Measurements from ENCODE around the gene LNP1. TPM values are rescaled to one million over a fixed set of nuclear protein-coding genes. Genes with fewer than 3 reads are reported as not detected.

LNP1 gene
- total RNA-seq, 3 donors from 2014 or later (not counting 1 experiment from before 2014, with no cell fraction given): 0.39 to 0.85 (median 0.73) TPM

GRCh38 chr3:100354850-100355249 lies 46.5 kb upstream of the LNP1 start:
- WGBS (ENCODE audit: insufficient coverage): 93% methylated on average over 2 of the region's 3 CpGs
- H3K36me3 Mint-ChIP-seq: peaks cover 12% of the 10 kb centered on the region
- H3K27ac Mint-ChIP-seq: no peak overlapping the region

GRCh38 chr3:100358413-100358812 lies 42.9 kb upstream of the LNP1 start:
- Histone ChIP-seq H3K4me3 (ENCODE audit: low read length) (no peak overlapping the region), H3K27me3 (ENCODE audit: control insufficient read depth, insufficient read depth, low read length) (no peaks in the 10 kb centered on the region), H3K9me3 (ENCODE audit: control insufficient read depth, insufficient read depth, low read length) (peaks cover 3% of the 10 kb centered on the region), H3K4me1 (ENCODE audit: control insufficient read depth, insufficient read depth, low read length) (no peaks in the 10 kb centered on the region), H3K36me3 (ENCODE audit: control insufficient read depth, insufficient read depth, low read length) (peaks cover 29% of the 10 kb centered on the region), H3K27ac (ENCODE audit: low read length) (no peak overlapping the region)
- ATAC-seq (no peak), DNase-seq (no peak)
- intact Hi-C loops (cut with micrococcal nuclease): no loop called here
- peaks cover 14% of the 10 kb centered on the region for H3K36me3 Mint-ChIP-seq
- H3K4me1 Mint-ChIP-seq: no peaks in the 10 kb centered on the region
- H3K27ac Mint-ChIP-seq: peak overlapping the region in 1 of 2 donors; percentile 31
- H3K4me3 Mint-ChIP-seq: no peak overlapping the region
- 94% methylated on average over 2 of the region's 2 CpGs for WGBS (ENCODE audit: insufficient coverage)
- peaks cover 2 to 3% of the 10 kb centered on the region in 2 donors for H3K9me3 Mint-ChIP-seq
- no peak for TF ChIP-seq CTCF (IDR thresholded peaks at IDR 0.05)
- no peaks in the 10 kb centered on the region for H3K27me3 Mint-ChIP-seq (ENCODE audit: low read depth in 2 of 2)

More at GRCh38 chr3:100354850-100355249, 46.5 kb upstream of the LNP1 start:
- H3K9me3 ChIP-seq (ENCODE audit: control insufficient read depth, insufficient read depth, low read length): no peaks in the 10 kb centered on the region
- H3K4me3 ChIP-seq (ENCODE audit: low read length): no peak overlapping the region
- Mint-ChIP-seq H3K4me3 (no peak overlapping the region), H3K9me3 (no peaks in the 10 kb centered on the region), H3K4me1 (no peaks in the 10 kb centered on the region), H3K27me3 (ENCODE audit: low read depth in 2 of 2) (no peaks in the 10 kb centered on the region)
- DNase-seq: no peak
- TF ChIP-seq CTCF (IDR thresholded peaks at IDR 0.05): no peak
- H3K4me1 ChIP-seq (ENCODE audit: control insufficient read depth, insufficient read depth, low read length): no peaks in the 10 kb centered on the region
- no peak overlapping the region for H3K27ac ChIP-seq (ENCODE audit: low read length)
- H3K36me3 ChIP-seq (ENCODE audit: control insufficient read depth, insufficient read depth, low read length): peaks cover 29% of the 10 kb centered on the region
- H3K27me3 ChIP-seq (ENCODE audit: control insufficient read depth, insufficient read depth, low read length): no peaks in the 10 kb centered on the region
- intact Hi-C loops (cut with micrococcal nuclease): no loop called here
- ATAC-seq: no peak

- TF ChIP-seq CTCF (IDR thresholded peaks at IDR 0.05): no peak
- Mint-ChIP-seq H3K27ac (no peak overlapping the region), H3K4me1 (no peaks in the 10 kb centered on the region), H3K4me3 (no peak overlapping the region), H3K27me3 (ENCODE audit: low read depth in 2 of 2) (no peaks in the 10 kb centered on the region), H3K36me3 (peaks cover 14% of the 10 kb centered on the region), H3K9me3 (peaks cover 2 to 3% of the 10 kb centered on the region in 2 donors)
- intact Hi-C loops (cut with micrococcal nuclease): no loop called here
- Histone ChIP-seq H3K36me3 (ENCODE audit: control insufficient read depth, insufficient read depth, low read length) (peaks cover 28% of the 10 kb centered on the region), H3K4me3 (ENCODE audit: low read length) (no peak overlapping the region), H3K4me1 (ENCODE audit: control insufficient read depth, insufficient read depth, low read length) (no peaks in the 10 kb centered on the region), H3K27ac (ENCODE audit: low read length) (no peak overlapping the region), H3K9me3 (ENCODE audit: control insufficient read depth, insufficient read depth, low read length) (peaks cover 3% of the 10 kb centered on the region), H3K27me3 (ENCODE audit: control insufficient read depth, insufficient read depth, low read length) (no peaks in the 10 kb centered on the region)
- ATAC-seq (no peak), DNase-seq (no peak)
- WGBS (ENCODE audit: insufficient coverage): 96% methylated on average over 2 of the region's 3 CpGs
Observed at GRCh38 chr3:100359035-100359434, 42.3 kb upstream of the LNP1 start.

Measured in natural killer cell (primary cell).